KOPT-K1 (cell line): Measurements from ENCODE around the gene PIAS4.

Experiments
- H3K27ac ChIP-seq: fragments of 200-600 bp; sonication (generic); 2 replicates; pipeline ENCODE4 v1.5.1; 2016; ENCODE audit warnings: antibody characterized with exemption, mild to moderate bottlenecking, low read depth, low read length; ENCODE audit not compliant: poor library complexity, severe bottlenecking
- H3K36me3 ChIP-seq: fragments of 200-600 bp; sonication (generic); 2 replicates; pipeline ENCODE4 v1.5.1; 2017; ENCODE audit warnings: antibody characterized with exemption, mild to moderate bottlenecking, low read length, moderate library complexity; ENCODE audit not compliant: insufficient read depth
- H3K9me3 ChIP-seq: fragments of 200-600 bp; sonication (generic); 2 replicates; pipeline ENCODE4 v1.5.1; 2017; ENCODE audit warnings: antibody characterized with exemption, low read length, mild to moderate bottlenecking; ENCODE audit not compliant: insufficient read depth, poor library complexity, severe bottlenecking

The PIAS4 gene

GRCh38 chr19:4035582-4035981, 28.0 kb downstream of the PIAS4 start:
- Histone ChIP-seq H3K27ac (no peak overlapping the region), H3K9me3 (peaks cover 11% of the 10 kb centered on the region), H3K36me3 (peaks cover 77% of the 10 kb centered on the region)

- Histone ChIP-seq H3K27ac (no peak overlapping the region), H3K36me3 (peaks cover 80% of the 10 kb centered on the region), H3K9me3 (peaks cover 11% of the 10 kb centered on the region)
Observed at GRCh38 chr19:4036576-4037300, 29.2 kb downstream of the PIAS4 start.

GRCh38 chr19:4037301-4037949, 29.9 kb downstream of the PIAS4 start:
- Histone ChIP-seq H3K36me3 (peaks cover 80% of the 10 kb centered on the region), H3K27ac (no peak overlapping the region), H3K9me3 (peaks cover 11% of the 10 kb centered on the region)

GRCh38 chr19:4038057-4038456, 30.5 kb downstream of the PIAS4 start:
- Histone ChIP-seq H3K9me3 (peaks cover 11% of the 10 kb centered on the region), H3K27ac (no peak overlapping the region), H3K36me3 (peaks cover 80% of the 10 kb centered on the region)

GRCh38 chr19:4038661-4039423, 31.3 kb downstream of the PIAS4 start:
- peaks cover 72% of the 10 kb centered on the region for H3K36me3 ChIP-seq
- no peak overlapping the region for H3K27ac ChIP-seq
- peaks cover 11% of the 10 kb centered on the region for H3K9me3 ChIP-seq

GRCh38 chr19:4042064-4042730, 34.7 kb downstream of the PIAS4 start:
- Histone ChIP-seq H3K9me3 (no peaks in the 10 kb centered on the region), H3K36me3 (peaks cover 70% of the 10 kb centered on the region), H3K27ac (no peak overlapping the region)

GRCh38 chr19:4042731-4043082, 35.2 kb downstream of the PIAS4 start:
- Histone ChIP-seq H3K36me3 (peaks cover 70% of the 10 kb centered on the region), H3K9me3 (no peaks in the 10 kb centered on the region), H3K27ac (no peak overlapping the region)

- peaks cover 75% of the 10 kb centered on the region for H3K36me3 ChIP-seq
- no peak overlapping the region for H3K27ac ChIP-seq
- H3K9me3 ChIP-seq = no peaks in the 10 kb centered on the region
Observed at GRCh38 chr19:4043401-4043800, 35.9 kb downstream of the PIAS4 start.

GRCh38 chr19:4043966-4044715, 36.6 kb downstream of the PIAS4 start:
- H3K36me3 ChIP-seq = peaks cover 77% of the 10 kb centered on the region
- no peaks in the 10 kb centered on the region for H3K9me3 ChIP-seq
- H3K27ac ChIP-seq = no peak overlapping the region

GRCh38 chr19:4044990-4045465, 37.5 kb downstream of the PIAS4 start:
- Histone ChIP-seq H3K36me3 (peaks cover 85% of the 10 kb centered on the region), H3K27ac (no peak overlapping the region)

GRCh38 chr19:4045597-4046361, 38.2 kb downstream of the PIAS4 start:
- no peaks in the 10 kb centered on the region for H3K9me3 ChIP-seq
- H3K36me3 ChIP-seq = peaks cover 85% of the 10 kb centered on the region

More at GRCh38 chr19:4044990-4045465, 37.5 kb downstream of the PIAS4 start:
- H3K9me3 ChIP-seq = no peaks in the 10 kb centered on the region

GRCh38 chr19:4046362-4046691, 38.8 kb downstream of the PIAS4 start:
- no peak overlapping the region for H3K27ac ChIP-seq
- H3K36me3 ChIP-seq = peaks cover 86% of the 10 kb centered on the region
- no peaks in the 10 kb centered on the region for H3K9me3 ChIP-seq

More at GRCh38 chr19:4045597-4046361, 38.2 kb downstream of the PIAS4 start:
- H3K27ac ChIP-seq = no peak overlapping the region

- Histone ChIP-seq H3K27ac (no peak overlapping the region), H3K9me3 (no peaks in the 10 kb centered on the region), H3K36me3 (peaks cover 86% of the 10 kb centered on the region)
Observed at GRCh38 chr19:4046946-4047683, 39.6 kb downstream of the PIAS4 start.
